Transverse colon (tissue), 3 donors: Measurements from ENCODE around the gene NCK1.

Source experiments
- CTCF ChIP-seq, 5 experiments: fragments of 200-600 bp in 3 of 5; fragments of 450-650 bp in 2 of 5; sonication (generic) in 3 of 5; IDR thresholded peaks; 1 replicate in 2 of 5; 2 replicates in 3 of 5; pipeline ENCODE4 v1.5.1; 2016 to 2017; ENCODE audit warnings: antibody characterized with exemption in 5 of 5, inconsistent platforms in 3 of 5, mild to moderate bottlenecking in 2 of 5, moderate library complexity in 1 of 5
- EP300 ChIP-seq: sonication (generic); formaldehyde crosslinking; IDR thresholded peaks from one replicate; pipeline ENCODE4 v1.6.1; 2017; ENCODE audit warnings: antibody characterized with exemption, low read depth

GRCh38 chr3:136949708-136950107, 87.7 kb downstream of the NCK1 start:
- TF ChIP-seq CTCF (IDR thresholded peaks at IDR 0.05) (peak in 4 of 5 experiments; percentile 7 to 26 (median 16)), EP300 (no peak)
